Tibial artery (tissue), 4 donors: ENCODE results near the gene GSTP1.
"Not testable (repeated sequence)": the region's sequence is repeated elsewhere in the genome, so short reads cannot be mapped to it uniquely, and the experiment has no call there.

ENCODE experiments used
- DNase-seq, 2 donors: peaks; one replicate each; pipeline ENCODE4 v3.0.0-alpha.2; 2019
- H3K27ac ChIP-seq, 2 donors: fragments of 200-600 bp; sonication (generic) in 1 of 2; 1 replicate in 1 of 2; 2 replicates in 1 of 2; pipeline ENCODE4 v1.5.1; 2018 to 2019; ENCODE audit warnings: mild to moderate bottlenecking in 1 of 2
- H3K27me3 ChIP-seq, 2 donors: fragments of 200-600 bp; sonication (generic) in 1 of 2; one replicate each; pipeline versions ENCODE4 v1.5.1 to v1.6.0; 2016 to 2019
- H3K36me3 ChIP-seq, 3 donors: fragments of 200-600 bp; sonication (generic) in 2 of 3; one replicate each; pipeline ENCODE4 v1.5.1; 2016 to 2019; ENCODE audit warnings: mild to moderate bottlenecking in 2 of 3
- H3K4me1 ChIP-seq, 4 donors: fragments of 200-600 bp; sonication (generic) in 2 of 4; 1 replicate in 3 of 4; 2 replicates in 1 of 4; pipeline ENCODE4 v1.5.1; 2016 to 2019
- H3K4me3 ChIP-seq, 2 donors: fragments of 200-600 bp; sonication (generic) in 1 of 2; 1 replicate in 1 of 2; 2 replicates in 1 of 2; pipeline ENCODE4 v1.5.1; 2018 to 2019; ENCODE audit warnings: mild to moderate bottlenecking in 2 of 2
- H3K9me3 ChIP-seq, 3 donors: fragments of 200-600 bp; sonication (generic) in 1 of 3; one replicate each; pipeline ENCODE4 v1.5.1; 2016 to 2019
- CTCF ChIP-seq, 2 experiments: fragments of 200-600 bp in 1 of 2; fragments of 450-650 bp in 1 of 2; IDR thresholded peaks; one replicate each; pipeline ENCODE4 v1.5.1; 2017 to 2019; ENCODE audit warnings: antibody characterized with exemption in 2 of 2, mild to moderate bottlenecking in 1 of 2, moderate library complexity in 1 of 2
- intact Hi-C: fragments of 100-400 bp; cut with DNase I; formaldehyde crosslinking; loops from one replicate; pipeline ENCODE4 v1.15.0; 2023; ENCODE audit warnings: low total_unique reads

The GSTP1 gene

DNA sequence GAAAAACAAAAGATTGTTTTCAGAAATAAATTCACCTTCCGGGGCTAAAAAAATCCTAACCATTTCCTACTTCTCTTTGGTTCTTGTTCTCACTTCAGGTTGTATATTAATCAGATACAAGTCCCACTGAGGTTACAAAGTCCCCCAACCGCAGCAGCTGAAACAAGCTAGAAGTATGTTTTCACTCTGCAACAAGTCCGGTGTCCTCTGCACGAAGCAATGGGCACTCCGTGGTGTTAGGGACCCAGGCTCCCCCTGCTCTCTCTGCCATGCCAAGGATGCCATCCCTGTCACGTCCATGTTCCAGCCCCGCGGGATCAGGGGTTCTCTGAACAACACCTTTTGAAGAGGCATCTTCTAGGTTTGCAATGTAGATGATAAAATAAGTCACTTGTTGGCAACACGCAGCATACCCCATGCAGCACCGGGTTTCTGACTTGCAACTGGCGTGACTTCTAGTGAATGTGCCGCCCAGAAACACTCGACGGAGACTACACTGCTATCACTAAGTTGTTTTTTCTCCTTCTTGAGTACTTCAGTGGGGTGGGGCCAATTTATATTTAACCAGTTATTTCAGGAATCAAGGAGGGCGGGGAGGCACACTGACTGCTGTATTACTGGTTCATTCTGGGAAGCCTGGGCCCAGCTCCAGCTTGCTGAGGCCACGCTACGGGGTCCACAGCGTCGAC lies 25.4 kb upstream of the GSTP1 start:
- H3K36me3 ChIP-seq: no peaks in the 10 kb centered on the region
- H3K27ac ChIP-seq: peak overlapping the region; percentile 31 to 66
- H3K9me3 ChIP-seq: no peaks in the 10 kb centered on the region
- peak in 1 of 2 donors; percentile 29 for DNase-seq
- intact Hi-C loops: no loop called here
- H3K27me3 ChIP-seq: no peaks in the 10 kb centered on the region
- H3K4me3 ChIP-seq: peak overlapping the region; percentile 28 to 37
- peaks cover 0 to 32% (median 4%) of the 10 kb centered on the region in 4 donors for H3K4me1 ChIP-seq
- TF ChIP-seq CTCF (IDR thresholded peaks at IDR 0.05): no peak

DNA sequence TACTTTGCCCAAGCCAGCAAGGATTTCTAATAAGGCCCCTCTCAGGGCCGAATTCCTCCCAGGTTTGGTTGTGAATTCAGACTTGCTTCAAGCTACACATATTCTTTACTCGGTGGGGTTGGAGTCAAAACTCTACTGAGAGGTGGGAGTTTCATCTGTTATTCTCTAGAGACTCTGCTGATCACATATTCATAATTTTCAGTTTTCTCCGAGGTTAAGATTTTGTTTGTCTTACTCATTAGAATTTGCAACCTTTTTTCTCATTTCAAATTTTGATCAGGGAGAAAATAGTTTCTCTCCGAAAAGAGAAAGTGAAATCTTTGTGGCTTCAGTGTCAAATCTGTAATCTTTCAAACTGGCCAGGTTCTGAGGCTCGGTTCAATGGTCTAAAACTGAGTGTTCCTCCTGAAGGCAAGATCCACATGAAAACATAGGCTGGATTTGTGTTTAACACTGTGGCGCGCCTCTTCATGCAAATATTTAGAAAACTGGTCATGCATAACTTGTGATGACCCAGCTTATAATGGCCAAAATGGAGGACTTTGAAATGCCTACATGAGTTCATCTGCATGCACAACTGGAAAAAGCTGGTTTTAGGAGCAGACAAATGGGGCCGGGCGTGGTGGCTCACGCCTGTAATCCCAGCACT lies 21.5 kb upstream of the GSTP1 start:
- Histone ChIP-seq H3K36me3 (no peaks in the 10 kb centered on the region), H3K9me3 (no peaks in the 10 kb centered on the region), H3K4me1 (peaks cover 0 to 43% (median 8%) of the 10 kb centered on the region in 4 donors), H3K27ac (no peak overlapping the region), H3K4me3 (no peak overlapping the region), H3K27me3 (no peaks in the 10 kb centered on the region)
- no peak for TF ChIP-seq CTCF (IDR thresholded peaks at IDR 0.05)
- DNase-seq: no peak
- intact Hi-C loops: no loop called here

- H3K4me1 ChIP-seq: peaks cover 0 to 38% (median 8%) of the 10 kb centered on the region in 4 donors
- no peaks in the 10 kb centered on the region for H3K36me3 ChIP-seq
- no peaks in the 10 kb centered on the region for H3K9me3 ChIP-seq
- TF ChIP-seq CTCF (IDR thresholded peaks at IDR 0.05): no peak
- H3K4me3 ChIP-seq: no peak overlapping the region
- DNase-seq: no peak
- H3K27me3 ChIP-seq: no peaks in the 10 kb centered on the region
- H3K27ac ChIP-seq: peak overlapping the region in 1 of 2 donors; percentile 43
- intact Hi-C loops: no loop called here
These were observed 20.5 kb upstream of the GSTP1 start for GRCh38 chr11:67562963-67563704.

GRCh38 chr11:67563705-67564114 lies 19.9 kb upstream of the GSTP1 start:
- H3K4me3 ChIP-seq, H3K27me3 ChIP-seq, intact Hi-C loops, H3K36me3 ChIP-seq, H3K9me3 ChIP-seq: not testable (repeated sequence)
- Histone ChIP-seq H3K27ac (peak overlapping the region in 1 of 2 donors; percentile 43), H3K4me1 (peaks cover 0 to 32% (median 8%) of the 10 kb centered on the region in 4 donors)
- DNase-seq: peak in 1 of 2 donors; percentile 33

DNA sequence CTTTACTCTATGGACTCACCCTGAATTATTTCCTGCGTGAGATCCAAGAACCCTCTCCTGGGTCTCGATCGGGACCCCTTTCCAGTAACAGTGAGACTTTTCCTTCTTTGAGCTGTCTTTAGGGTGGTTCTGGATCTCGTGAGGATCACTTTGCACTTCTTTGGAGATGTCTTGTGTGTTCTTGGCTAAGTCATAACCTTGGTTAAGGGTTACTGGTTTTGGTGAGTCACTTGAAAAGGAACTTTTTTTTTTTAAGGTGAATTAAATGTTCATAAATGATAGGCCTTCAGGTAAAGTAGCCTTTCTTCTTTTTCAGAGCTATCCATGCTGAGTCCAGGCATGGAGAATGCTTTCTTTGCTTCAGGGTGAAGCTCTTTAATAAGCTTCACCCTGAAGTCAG lies 19.4 kb upstream of the GSTP1 start:
- intact Hi-C loops: no loop called here
- H3K27me3 ChIP-seq: no peaks in the 10 kb centered on the region
- H3K27ac ChIP-seq: no peak overlapping the region
- H3K9me3 ChIP-seq: no peaks in the 10 kb centered on the region
- no peak for TF ChIP-seq CTCF (IDR thresholded peaks at IDR 0.05)
- H3K36me3 ChIP-seq: no peaks in the 10 kb centered on the region
- DNase-seq: no peak
- peaks cover 0 to 27% (median 8%) of the 10 kb centered on the region in 4 donors for H3K4me1 ChIP-seq
- H3K4me3 ChIP-seq: no peak overlapping the region

GRCh38 chr11:67571443-67571842 lies 12.2 kb upstream of the GSTP1 start:
- intact Hi-C loops: loop anchor here (5.0 kb wide), 1 partner anchor 41 kb away; no protein-coding TSS in a partner anchor
- no peaks in the 10 kb centered on the region for H3K36me3 ChIP-seq
- H3K4me1 ChIP-seq: no peaks in the 10 kb centered on the region
- H3K27ac ChIP-seq: no peak overlapping the region
- H3K9me3 ChIP-seq: no peaks in the 10 kb centered on the region
- no peak overlapping the region for H3K4me3 ChIP-seq
- no peak for DNase-seq
- H3K27me3 ChIP-seq: peaks cover 0 to 29% of the 10 kb centered on the region in 2 donors
- no peak for TF ChIP-seq CTCF (IDR thresholded peaks at IDR 0.05)
